Peyer's patch (tissue), 4 donors: Measurements from ENCODE around the gene SUPT16H. TPM values are rescaled to one million over a fixed set of nuclear protein-coding genes. Genes with fewer than 3 reads are reported as not detected.

ENCODE experiments used
- DNase-seq, 3 donors: peaks; one replicate each; pipeline ENCODE4 v3.0.0-alpha.2; 2017 to 2019
- H3K27ac ChIP-seq, 4 donors: fragments of 200-600 bp; sonication (generic); one replicate each; pipeline ENCODE4 v1.5.1; 2016 to 2019
- H3K27me3 ChIP-seq, 2 donors: fragments of 200-600 bp; sonication (generic); one replicate each; pipeline ENCODE4 v1.5.1; 2019
- H3K36me3 ChIP-seq, 3 donors: fragments of 200-600 bp; sonication (generic); one replicate each; pipeline ENCODE4 v1.5.1; 2016 to 2019
- H3K4me1 ChIP-seq, 4 donors: fragments of 200-600 bp; sonication (generic); one replicate each; pipeline ENCODE4 v1.5.1; 2016 to 2019
- H3K4me3 ChIP-seq, 4 donors: fragments of 200-600 bp; sonication (generic); 1 replicate in 3 of 4; 2 replicates in 1 of 4; pipeline ENCODE4 v1.5.1; 2016 to 2019; ENCODE audit warnings: mild to moderate bottlenecking in 1 of 4
- H3K9me3 ChIP-seq, 4 donors: fragments of 200-600 bp; sonication (generic); one replicate each; pipeline ENCODE4 v1.5.1; 2016 to 2019; ENCODE audit warnings: mild to moderate bottlenecking in 1 of 4
- CTCF ChIP-seq, 6 experiments: fragments of 450-650 bp in 4 of 6; fragments of 200-600 bp in 2 of 6; sonication (generic) in 1 of 6; IDR thresholded peaks; one replicate each; pipeline ENCODE4 v1.5.1; 2017 to 2019; ENCODE audit warnings: antibody characterized with exemption in 6 of 6, mild to moderate bottlenecking in 3 of 6, moderate library complexity in 1 of 6
- POLR2A ChIP-seq, 2 donors: fragments of 450-650 bp; IDR thresholded peaks; one replicate each; pipeline ENCODE4 v1.5.1; 2017; ENCODE audit warnings: antibody characterized with exemption in 2 of 2, mild to moderate bottlenecking in 2 of 2, moderate library complexity in 2 of 2
- total RNA-seq, 4 donors: library from RNA; depleted of rRNA; stranded (reverse); fragments of >200 nt; gene quantifications; one replicate each; pipeline ENCODE4 v1.1.0, GENCODE V29; 2016

SUPT16H gene
- 10 to 100 TPM; 25.7 to 86.6 (median 37.5) TPM for total RNA-seq

- Histone ChIP-seq H3K27me3 (no peaks in the 10 kb centered on the region), H3K9me3 (no peaks in the 10 kb centered on the region), H3K4me1 (peaks cover 0 to 14% (median 4%) of the 10 kb centered on the region in 4 donors), H3K36me3 (peaks cover 0 to 24% (median 0%) of the 10 kb centered on the region in 3 donors), H3K4me3 (peak within 1 kb of the TSS; percentile 63 to 83 (median 69)), H3K27ac (peak within 1 kb of the TSS; percentile 72 to 93 (median 80))
- DNase-seq = peak; percentile 95 to 98 (median 95)
- no peak for TF ChIP-seq CTCF (IDR thresholded peaks at IDR 0.05)
- peak; percentile 46 to 48 for TF ChIP-seq POLR2A (IDR thresholded peaks at IDR 0.05)
These were observed at the start of gene SUPT16H for GRCh38 chr14:21383848-21384493. TSS of gene SUPT16H (minus strand) at chr14:21384019. CDS start at chr14:21383927, 92 bp downstream.

GRCh38 chr14:21431126-21431525 lies 47.3 kb upstream of the SUPT16H start:
- Histone ChIP-seq H3K4me3 (no peak overlapping the region), H3K9me3 (no peaks in the 10 kb centered on the region), H3K4me1 (peaks cover 0 to 8% (median 3%) of the 10 kb centered on the region in 4 donors), H3K36me3 (peaks cover 0 to 55% (median 4%) of the 10 kb centered on the region in 3 donors), H3K27ac (no peak overlapping the region), H3K27me3 (no peaks in the 10 kb centered on the region)
- TF ChIP-seq POLR2A (IDR thresholded peaks at IDR 0.05) (no peak), CTCF (IDR thresholded peaks at IDR 0.05) (no peak)
- no peak for DNase-seq

GRCh38 chr14:21428930-21429329 lies 45.1 kb upstream of the SUPT16H start:
- DNase-seq = no peak
- H3K4me3 ChIP-seq = no peak overlapping the region
- peaks cover 0 to 77% (median 4%) of the 10 kb centered on the region in 3 donors for H3K36me3 ChIP-seq
- H3K27me3 ChIP-seq = no peaks in the 10 kb centered on the region
- no peak overlapping the region for H3K27ac ChIP-seq
- TF ChIP-seq POLR2A (IDR thresholded peaks at IDR 0.05) (no peak), CTCF (IDR thresholded peaks at IDR 0.05) (no peak)
- no peaks in the 10 kb centered on the region for H3K4me1 ChIP-seq
- no peaks in the 10 kb centered on the region for H3K9me3 ChIP-seq

GRCh38 chr14:21426692-21427091 lies 42.9 kb upstream of the SUPT16H start:
- peaks cover 0 to 98% (median 4%) of the 10 kb centered on the region in 3 donors for H3K36me3 ChIP-seq
- H3K4me1 ChIP-seq = no peaks in the 10 kb centered on the region
- H3K27me3 ChIP-seq = no peaks in the 10 kb centered on the region
- no peak overlapping the region for H3K4me3 ChIP-seq
- H3K27ac ChIP-seq = no peak overlapping the region
- no peak for DNase-seq
- TF ChIP-seq CTCF (IDR thresholded peaks at IDR 0.05) = no peak
- no peak for TF ChIP-seq POLR2A (IDR thresholded peaks at IDR 0.05)
- no peaks in the 10 kb centered on the region for H3K9me3 ChIP-seq

GRCh38 chr14:21419528-21419927 lies 35.7 kb upstream of the SUPT16H start:
- no peak overlapping the region for H3K27ac ChIP-seq
- no peak overlapping the region for H3K4me3 ChIP-seq
- no peaks in the 10 kb centered on the region for H3K9me3 ChIP-seq
- H3K27me3 ChIP-seq = no peaks in the 10 kb centered on the region
- DNase-seq = no peak
- H3K4me1 ChIP-seq = no peaks in the 10 kb centered on the region
- TF ChIP-seq CTCF (IDR thresholded peaks at IDR 0.05) = no peak
- TF ChIP-seq POLR2A (IDR thresholded peaks at IDR 0.05) = no peak
- peaks cover 0 to 95% (median 1%) of the 10 kb centered on the region in 3 donors for H3K36me3 ChIP-seq
